GM23338 (cell line): ENCODE measurements around the gene OVAAL.

Experiments used
- CREB1 ChIP-seq: fragments of 250-450 bp; sonication (Bioruptor Pico); IDR thresholded peaks from 2 replicates; pipeline ENCODE4 v1.5.0; 2020; ENCODE audit warnings: low read depth, mild to moderate bottlenecking, moderate library complexity
- ETS1 ChIP-seq: IDR thresholded peaks from 2 replicates; pipeline ENCODE4 v1.6.1; 2016; ENCODE audit warnings: antibody characterized with exemption
- EZH2 ChIP-seq: fragments of 200-600 bp; sonication (generic); IDR thresholded peaks from one replicate; pipeline ENCODE4 v1.8.0; 2017; ENCODE audit warnings: antibody characterized with exemption, mild to moderate bottlenecking, low read depth; ENCODE audit not compliant: unreplicated experiment
- EZH2phosphoT487 ChIP-seq: fragments of 200-600 bp; sonication (generic); IDR thresholded peaks from one replicate; pipeline ENCODE4 v1.8.1; 2018; ENCODE audit warnings: antibody characterized with exemption; ENCODE audit not compliant: unreplicated experiment
- JUNB ChIP-seq: IDR thresholded peaks from one replicate; pipeline ENCODE4 v1.6.1; 2016; ENCODE audit warnings: antibody characterized with exemption; ENCODE audit not compliant: unreplicated experiment
- POLR2AphosphoS5 ChIP-seq: IDR thresholded peaks from 2 replicates; pipeline ENCODE4 v1.6.1; 2016; ENCODE audit warnings: antibody characterized with exemption, low read depth
- REST ChIP-seq: IDR thresholded peaks from one replicate; pipeline ENCODE4 v1.6.1; 2018; ENCODE audit warnings: antibody characterized with exemption; ENCODE audit not compliant: unreplicated experiment
- ZNF331 ChIP-seq: fragments of 250-450 bp; sonication (Bioruptor Pico); IDR thresholded peaks from 2 replicates; pipeline ENCODE4 v1.5.0; 2020; ENCODE audit warnings: low read depth, mild to moderate bottlenecking, moderate library complexity
- ZNF462 ChIP-seq: fragments of 250-450 bp; sonication (Bioruptor Pico); IDR thresholded peaks from 2 replicates; pipeline ENCODE4 v1.5.0; 2020; ENCODE audit warnings: mild to moderate bottlenecking, moderate library complexity
- TF ChIP-seq, protein P1 (sequence below), 2 experiments: fragments of 200-600 bp in 1 of 2; sonication (generic) in 1 of 2; conservative IDR thresholded peaks; 2 replicates each; pipeline versions ENCODE4 v1.5.1 to v1.6.1; 2016 to 2017; ENCODE audit warnings: antibody characterized with exemption in 2 of 2, low read depth in 2 of 2, mild to moderate bottlenecking in 2 of 2, moderate library complexity in 1 of 2

DNA sequence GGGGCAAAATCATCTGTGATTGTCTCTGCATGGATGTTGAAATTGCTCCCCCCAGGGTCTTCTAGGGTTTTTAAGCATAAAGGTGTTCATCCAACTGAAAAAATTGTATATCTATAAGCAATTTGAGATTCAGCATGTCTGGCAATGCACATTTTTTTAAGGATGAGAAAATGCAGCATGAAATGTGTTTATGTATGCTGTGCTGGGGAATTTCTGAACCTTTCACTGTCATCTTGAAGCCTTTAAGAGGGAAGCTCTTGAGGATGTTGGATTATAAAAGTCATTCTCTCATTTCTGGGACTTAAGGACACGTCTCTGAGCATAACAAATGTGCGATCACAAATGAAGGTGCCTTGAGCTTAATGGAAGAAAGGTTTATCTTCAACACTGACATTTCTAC lies 9.4 kb downstream of the OVAAL start:
- TF ChIP-seq, protein P1, sequence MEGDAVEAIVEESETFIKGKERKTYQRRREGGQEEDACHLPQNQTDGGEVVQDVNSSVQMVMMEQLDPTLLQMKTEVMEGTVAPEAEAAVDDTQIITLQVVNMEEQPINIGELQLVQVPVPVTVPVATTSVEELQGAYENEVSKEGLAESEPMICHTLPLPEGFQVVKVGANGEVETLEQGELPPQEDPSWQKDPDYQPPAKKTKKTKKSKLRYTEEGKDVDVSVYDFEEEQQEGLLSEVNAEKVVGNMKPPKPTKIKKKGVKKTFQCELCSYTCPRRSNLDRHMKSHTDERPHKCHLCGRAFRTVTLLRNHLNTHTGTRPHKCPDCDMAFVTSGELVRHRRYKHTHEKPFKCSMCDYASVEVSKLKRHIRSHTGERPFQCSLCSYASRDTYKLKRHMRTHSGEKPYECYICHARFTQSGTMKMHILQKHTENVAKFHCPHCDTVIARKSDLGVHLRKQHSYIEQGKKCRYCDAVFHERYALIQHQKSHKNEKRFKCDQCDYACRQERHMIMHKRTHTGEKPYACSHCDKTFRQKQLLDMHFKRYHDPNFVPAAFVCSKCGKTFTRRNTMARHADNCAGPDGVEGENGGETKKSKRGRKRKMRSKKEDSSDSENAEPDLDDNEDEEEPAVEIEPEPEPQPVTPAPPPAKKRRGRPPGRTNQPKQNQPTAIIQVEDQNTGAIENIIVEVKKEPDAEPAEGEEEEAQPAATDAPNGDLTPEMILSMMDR (conservative IDR thresholded peaks at IDR 0.05; ENCODE audit: low read depth in 2 of 2), result no peak
- no peak for TF ChIP-seq POLR2AphosphoS5
- no peak for TF ChIP-seq ZNF331
- TF ChIP-seq EZH2, result no peak
- no peak for TF ChIP-seq REST
- no peak for TF ChIP-seq ZNF462 (CRISPR knock-in tag)
- TF ChIP-seq JUNB, result no peak
- no peak for TF ChIP-seq EZH2phosphoT487
- TF ChIP-seq CREB1 (CRISPR knock-in tag), result no peak
- TF ChIP-seq ETS1, result no peak
